ENCODE results near the gene SLC12A9. TPM values are rescaled to one million over a fixed set of nuclear protein-coding genes. Genes with fewer than 3 reads are reported as not detected.
"Not testable (repeated sequence)": the region's sequence is repeated elsewhere in the genome, so short reads cannot be mapped to it uniquely, and the experiment has no call there.

SLC12A9 gene
- total RNA-seq, 3 donors from 2014 or later: 13.3 to 18.0 (median 16.7) TPM

DNA sequence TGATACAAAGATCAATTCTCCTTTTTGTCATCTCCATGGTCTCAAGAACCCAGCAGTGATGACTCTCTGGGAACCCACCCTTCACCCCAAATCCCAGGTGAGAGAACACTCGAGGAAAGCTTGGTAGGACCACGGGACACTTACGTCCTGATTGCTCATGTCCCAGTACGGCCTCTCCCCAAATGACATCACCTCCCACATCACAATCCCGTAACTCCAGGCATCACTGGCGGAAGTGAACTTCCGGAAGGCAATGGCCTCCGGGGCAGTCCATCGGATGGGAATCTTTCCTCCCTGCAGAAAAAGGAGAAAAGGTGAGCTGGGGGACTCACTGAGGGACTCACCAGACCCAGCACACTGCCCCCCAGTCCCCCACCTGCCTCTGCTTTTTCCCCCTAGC lies 46.2 kb upstream of the SLC12A9 start:
- no peak overlapping the region for H3K4me3 ChIP-seq
- no peaks in the 10 kb centered on the region for H3K9me3 ChIP-seq
- no peaks in the 10 kb centered on the region for H3K27me3 ChIP-seq
- H3K36me3 ChIP-seq: no peaks in the 10 kb centered on the region
- peak overlapping the region; percentile 6 to 86 for H3K27ac ChIP-seq
- H3K4me1 ChIP-seq: peaks cover 0 to 20% of the 10 kb centered on the region in 2 donors
- no peak for TF ChIP-seq POLR2A (IDR thresholded peaks at IDR 0.05)
- no peak for TF ChIP-seq CTCF (IDR thresholded peaks at IDR 0.05)
- no peak for TF ChIP-seq POLR2AphosphoS5 (IDR thresholded peaks at IDR 0.05)
- DNase-seq (ENCODE audit: low spot score in 2 of 2): no peak
- intact Hi-C loops (cut with DNase I; ENCODE audit: low total_unique reads): no loop called here

GRCh38 chr7:100806883-100807282 lies 45.6 kb upstream of the SLC12A9 start:
- intact Hi-C loops (cut with DNase I; ENCODE audit: low total_unique reads); H3K4me3 ChIP-seq; DNase-seq (ENCODE audit: low spot score in 2 of 2); H3K9me3 ChIP-seq; H3K36me3 ChIP-seq; H3K27me3 ChIP-seq: not testable (repeated sequence)
- peak overlapping the region in 1 of 2 donors; percentile 6 for H3K27ac ChIP-seq
- H3K4me1 ChIP-seq: peaks cover 0 to 19% of the 10 kb centered on the region in 2 donors

GRCh38 chr7:100808354-100808875 lies 44.1 kb upstream of the SLC12A9 start:
- intact Hi-C loops (cut with DNase I; ENCODE audit: low total_unique reads): no loop called here
- no peaks in the 10 kb centered on the region for H3K36me3 ChIP-seq
- no peak for DNase-seq (ENCODE audit: low spot score in 2 of 2)
- TF ChIP-seq POLR2AphosphoS5 (IDR thresholded peaks at IDR 0.05) (no peak), CTCF (IDR thresholded peaks at IDR 0.05) (no peak), POLR2A (IDR thresholded peaks at IDR 0.05) (no peak)
- H3K27me3 ChIP-seq: no peaks in the 10 kb centered on the region
- no peak overlapping the region for H3K4me3 ChIP-seq
- no peak overlapping the region for H3K27ac ChIP-seq
- H3K4me1 ChIP-seq: peaks cover 0 to 4% of the 10 kb centered on the region in 2 donors
- H3K9me3 ChIP-seq: no peaks in the 10 kb centered on the region

GRCh38 chr7:100811480-100811879 lies 41.0 kb upstream of the SLC12A9 start:
- no peaks in the 10 kb centered on the region for H3K36me3 ChIP-seq
- no peaks in the 10 kb centered on the region for H3K4me1 ChIP-seq
- H3K4me3 ChIP-seq: no peak overlapping the region
- H3K27me3 ChIP-seq: no peaks in the 10 kb centered on the region
- DNase-seq (ENCODE audit: low spot score in 2 of 2): no peak
- intact Hi-C loops (cut with DNase I; ENCODE audit: low total_unique reads): no loop called here
- TF ChIP-seq POLR2A (IDR thresholded peaks at IDR 0.05): no peak
- no peak for TF ChIP-seq CTCF (IDR thresholded peaks at IDR 0.05)
- no peak for TF ChIP-seq POLR2AphosphoS5 (IDR thresholded peaks at IDR 0.05)
- no peaks in the 10 kb centered on the region for H3K9me3 ChIP-seq
- no peak overlapping the region for H3K27ac ChIP-seq

GRCh38 chr7:100812729-100813128 lies 39.8 kb upstream of the SLC12A9 start:
- Histone ChIP-seq H3K4me3 (no peak overlapping the region), H3K27ac (no peak overlapping the region), H3K27me3 (no peaks in the 10 kb centered on the region), H3K36me3 (no peaks in the 10 kb centered on the region), H3K4me1 (no peaks in the 10 kb centered on the region), H3K9me3 (no peaks in the 10 kb centered on the region)
- DNase-seq (ENCODE audit: low spot score in 2 of 2): no peak
- intact Hi-C loops (cut with DNase I; ENCODE audit: low total_unique reads): no loop called here
- no peak for TF ChIP-seq POLR2A (IDR thresholded peaks at IDR 0.05)

- DNase-seq (ENCODE audit: low spot score in 2 of 2); H3K4me1 ChIP-seq; H3K36me3 ChIP-seq; H3K4me3 ChIP-seq; H3K9me3 ChIP-seq; H3K27me3 ChIP-seq; H3K27ac ChIP-seq; intact Hi-C loops (cut with DNase I; ENCODE audit: low total_unique reads): not testable (repeated sequence)
Observed at GRCh38 chr7:100816515-100816914, 36.0 kb upstream of the SLC12A9 start.

DNA sequence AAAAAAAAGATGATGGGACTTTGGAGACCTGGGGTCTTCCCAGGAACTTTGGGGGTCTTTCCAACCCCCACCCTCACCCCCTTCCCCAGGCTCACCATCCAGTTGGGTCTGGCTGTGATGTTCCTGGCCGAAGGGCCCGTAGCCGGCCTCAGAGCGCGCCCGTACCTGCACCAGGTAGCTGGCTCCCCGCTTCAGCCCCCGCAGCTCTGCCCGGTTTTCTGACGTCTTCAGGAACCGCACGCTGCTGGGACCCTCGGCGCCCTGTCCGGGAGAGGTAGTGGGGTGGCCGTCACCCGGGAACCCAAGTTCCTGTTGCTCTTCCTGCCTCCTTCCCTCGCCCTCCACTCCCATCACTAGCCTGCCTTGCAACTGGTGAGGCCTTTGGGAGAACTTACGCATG lies 35.4 kb upstream of the SLC12A9 start:
- H3K36me3 ChIP-seq: no peaks in the 10 kb centered on the region
- intact Hi-C loops (cut with DNase I; ENCODE audit: low total_unique reads): no loop called here

More for the DNA sequence above, 35.4 kb upstream of the SLC12A9 start:
- Histone ChIP-seq H3K27me3 (no peaks in the 10 kb centered on the region), H3K27ac (no peak overlapping the region), H3K4me1 (no peaks in the 10 kb centered on the region), H3K4me3 (no peak overlapping the region), H3K9me3 (no peaks in the 10 kb centered on the region)
- DNase-seq (ENCODE audit: low spot score in 2 of 2): no peak
- TF ChIP-seq CTCF (IDR thresholded peaks at IDR 0.05): no peak
- TF ChIP-seq POLR2A (IDR thresholded peaks at IDR 0.05): no peak
- no peak for TF ChIP-seq POLR2AphosphoS5 (IDR thresholded peaks at IDR 0.05)
